ENCODE results near the gene ATP8B1. TPM values are rescaled to one million over a fixed set of nuclear protein-coding genes. Genes with fewer than 3 reads are reported as not detected.
A peak's percentile ranks its signal among the peaks of the same experiment; 100 is the strongest.

ATP8B1 gene
- total and polyA plus RNA-seq, 2 of the 4 experiments (the other 2 are of a cell fraction), result 64.3 to 136 TPM

GRCh38 chr18:57836557-57836956 is 33.4 kb upstream of the ATP8B1 start:
- H3K18ac ChIP-seq (ENCODE audit: low read depth, low read length), result no peak overlapping the region; the same call in 1 of the 2 replicates
- no peak overlapping the region; the same call in 1 of the 2 replicates for H4K91ac ChIP-seq (ENCODE audit: insufficient read depth, low read depth, low read length)
- intact Hi-C loops (cut with micrococcal nuclease), result no loop called here
- H3K27ac ChIP-seq (ENCODE audit: insufficient read depth, low read length), result no peak overlapping the region
- ATAC-seq (ENCODE audit: low read depth) (no peak), DNase-seq (no peak)
- H4K8ac ChIP-seq (ENCODE audit: low read depth in 2 of 2, low read length in 2 of 2), result 0 out of 4 replicates have a peak overlapping the region, but pooled peaks of 1 of the 2 experiments have one; percentile 24
- peaks cover 8% of the 10 kb centered on the region for H3K4me1 ChIP-seq (ENCODE audit: control insufficient read depth, insufficient read depth, low read length)
- H3K79me1 ChIP-seq (ENCODE audit: low read depth in 1 of 2, low read length in 2 of 2), result peaks cover 0 to 11% of the 10 kb centered on the region in 2 experiments; a peak in 2 of 4 replicates
- POLR2A ChIA-PET (ENCODE audit: unreplicated experiment), result no interaction called here
- dilution Hi-C loops (cut with HindIII; ENCODE audit: low sequenced_read_pairs, unreplicated experiment), result no loop called here
- no TSS peak for BruUV-seq (replicated peaks)
- H4K5ac ChIP-seq (ENCODE audit: low read depth, low read length), result peak overlapping the region; percentile 15; the same call in 1 of the 2 replicates
- no peak overlapping the region for H3K4me3 ChIP-seq (ENCODE audit: insufficient read depth, low read depth, low read length)
- H3K9me1 ChIP-seq (ENCODE audit: insufficient read depth, low read length), result peaks cover 14% of the 10 kb centered on the region
- no peak overlapping the region for H3K4ac ChIP-seq (ENCODE audit: low read depth, low read length)
- H2BK20ac ChIP-seq (ENCODE audit: low read depth, low read length), result peak overlapping the region; percentile 11; the same call in 1 of the 2 replicates
- H2AFZ ChIP-seq (replicated peaks; ENCODE audit: low read length, poor library complexity), result no peak overlapping the region
- H3K4me2 ChIP-seq (ENCODE audit: low read depth, low read length), result no peak overlapping the region
- H3K9me3 ChIP-seq (ENCODE audit: control insufficient read depth, insufficient read depth, low read length), result no peaks in the 10 kb centered on the region
- CTCF ChIA-PET, result no interaction called here
- H4K20me1 ChIP-seq (ENCODE audit: insufficient read depth, low read length), result no peaks in the 10 kb centered on the region
- no peak overlapping the region for H3K23ac ChIP-seq (ENCODE audit: low read depth, low read length)
- no peak overlapping the region; the same call in 2 of the 3 replicates for H2BK15ac ChIP-seq (ENCODE audit: low read depth, low read length)
- no peaks in the 10 kb centered on the region for H3K36me3 ChIP-seq (ENCODE audit: control insufficient read depth, insufficient read depth, low read length)
- H3K9ac ChIP-seq (ENCODE audit: low read depth, low read length), result no peak overlapping the region
- TF ChIP-seq FOS (IDR thresholded peaks at IDR 0.05; ENCODE audit: low read depth, low read length) (no peak), MAFK (IDR thresholded peaks at IDR 0.05; ENCODE audit: low read depth, low read length) (no peak), RFX5 (IDR thresholded peaks at IDR 0.05; ENCODE audit: low read depth, low read length) (no peak), CHD1 (IDR thresholded peaks at IDR 0.05; ENCODE audit: low read depth, low read length) (no peak), CEBPB (IDR thresholded peaks at IDR 0.05; ENCODE audit: low read depth, low read length) (no peak), POLR2A (IDR thresholded peaks at IDR 0.05; ENCODE audit: low read depth, low read length) (no peak), NFE2L2 (IDR thresholded peaks at IDR 0.05; ENCODE audit: low read depth, low read length) (no peak), RAD21 (IDR thresholded peaks at IDR 0.05; ENCODE audit: low read length) (no peak), SMC3 (IDR thresholded peaks at IDR 0.05; ENCODE audit: low read depth, low read length) (no peak), MXI1 (IDR thresholded peaks at IDR 0.05; ENCODE audit: borderline replicate concordance, low read depth, low read length) (no peak), BHLHE40 (IDR thresholded peaks at IDR 0.05; ENCODE audit: low read depth, low read length) (no peak), ELK1 (IDR thresholded peaks at IDR 0.05; ENCODE audit: borderline replicate concordance, low read depth, low read length) (no peak), RCOR1 (IDR thresholded peaks at IDR 0.05; ENCODE audit: insufficient replicate concordance, low read length) (no peak), MAZ (IDR thresholded peaks at IDR 0.05; ENCODE audit: borderline replicate concordance, low read depth, low read length) (no peak), CTCF (conservative IDR thresholded peaks at IDR 0.05; ENCODE audit: low read depth, low read length) (no peak)
- TF ChIP-seq, protein P1, sequence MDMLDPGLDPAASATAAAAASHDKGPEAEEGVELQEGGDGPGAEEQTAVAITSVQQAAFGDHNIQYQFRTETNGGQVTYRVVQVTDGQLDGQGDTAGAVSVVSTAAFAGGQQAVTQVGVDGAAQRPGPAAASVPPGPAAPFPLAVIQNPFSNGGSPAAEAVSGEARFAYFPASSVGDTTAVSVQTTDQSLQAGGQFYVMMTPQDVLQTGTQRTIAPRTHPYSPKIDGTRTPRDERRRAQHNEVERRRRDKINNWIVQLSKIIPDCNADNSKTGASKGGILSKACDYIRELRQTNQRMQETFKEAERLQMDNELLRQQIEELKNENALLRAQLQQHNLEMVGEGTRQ (IDR thresholded peaks at IDR 0.05; ENCODE audit: low read depth, low read length), result no peak
- no peak overlapping the region for H2BK5ac ChIP-seq (ENCODE audit: low read depth, low read length, poor library complexity, severe bottlenecking)
- H2BK120ac ChIP-seq (ENCODE audit: low read depth, low read length), result peak overlapping the region; percentile 59; the same call in 1 of the 2 replicates
- in situ Hi-C loops (cut with MboI; ENCODE audit: low sequenced_read_pairs), result no loop called here
- H2AK5ac ChIP-seq (ENCODE audit: low read depth, low read length), result no peak overlapping the region
- WGBS, 2 experiments (ENCODE audit: extremely low coverage in 2 of 2, insufficient read length in 1 of 2), result 90% methylated on average over 2 of the region's 3 CpGs; no CpG with 5 or more reads in 1 of the 2 experiments
- H2AK9ac ChIP-seq (replicated peaks; ENCODE audit: low read depth, low read length, poor library complexity), result no peak overlapping the region
- H3K14ac ChIP-seq (replicated peaks; ENCODE audit: low read depth, low read length), result no peak overlapping the region
- H3K56ac ChIP-seq (ENCODE audit: extremely low read depth, insufficient read depth, low read length), result no peak overlapping the region
- no peaks in the 10 kb centered on the region for H3K27me3 ChIP-seq (ENCODE audit: control insufficient read depth, insufficient read depth, low read length)
